HG02840 (cell line): ENCODE measurements around the gene GAS2.
A peak's percentile ranks its signal among the peaks of the same experiment; 100 is the strongest.

Experiments
- ATAC-seq: cut with Tn5 transposase; IDR thresholded peaks from one replicate; pipeline ENCODE4 v1.9.1; 2021; ENCODE audit warnings: mild to moderate bottlenecking, moderate library complexity, moderate number of reproducible peaks; ENCODE audit not compliant: unreplicated experiment, low FRiP score

The GAS2 gene

GRCh38 chr11:22780952-22781593 is 114.7 kb downstream of the GAS2 start:
- peak; percentile 89 for ATAC-seq

- no peak for ATAC-seq
These were observed 118.8 kb downstream of the GAS2 start for GRCh38 chr11:22785251-22785650.

- peak; percentile 92 for ATAC-seq
These were observed 120.1 kb downstream of the GAS2 start for GRCh38 chr11:22786475-22786874.

- ATAC-seq, result no peak
These were observed 120.6 kb downstream of the GAS2 start for GRCh38 chr11:22787055-22787454.

GRCh38 chr11:22787551-22788162 is 121.2 kb downstream of the GAS2 start:
- ATAC-seq, result no peak

- no peak for ATAC-seq
These were observed 126.1 kb downstream of the GAS2 start for GRCh38 chr11:22792497-22792896.

- ATAC-seq, result no peak
These were observed 129.5 kb downstream of the GAS2 start for GRCh38 chr11:22795914-22796313.

- ATAC-seq, result no peak
These were observed 130.6 kb downstream of the GAS2 start for GRCh38 chr11:22797047-22797446.

GRCh38 chr11:22798901-22799300 is 132.5 kb downstream of the GAS2 start:
- ATAC-seq, result no peak

GRCh38 chr11:22800482-22800881 is 134.1 kb downstream of the GAS2 start:
- no peak for ATAC-seq

GRCh38 chr11:22802861-22803260 is 136.4 kb downstream of the GAS2 start:
- no peak for ATAC-seq

GRCh38 chr11:22807391-22807790 is 141.0 kb downstream of the GAS2 start:
- no peak for ATAC-seq

- peak; percentile 94 for ATAC-seq
These were observed 141.6 kb downstream of the GAS2 start for GRCh38 chr11:22807855-22808570.

GRCh38 chr11:22808571-22809197 is 142.3 kb downstream of the GAS2 start:
- no peak for ATAC-seq

- ATAC-seq, result no peak
These were observed 143.5 kb downstream of the GAS2 start for GRCh38 chr11:22809893-22810292.

- no peak for ATAC-seq
These were observed 155.8 kb downstream of the GAS2 start for GRCh38 chr11:22822203-22822602.

GRCh38 chr11:22828373-22828772 is 162.0 kb downstream of the GAS2 start:
- no peak for ATAC-seq

GRCh38 chr11:22829231-22830081 is 163.0 kb downstream of the GAS2 start, which contains the start of gene SVIP:
TSS of gene SVIP (minus strand) at chr11:22829801. CDS start at chr11:22829748, 53 bp downstream.
- peak; percentile 95 for ATAC-seq

- no peak for ATAC-seq
These were observed 163.6 kb downstream of the GAS2 start for GRCh38 chr11:22830082-22830414.

GRCh38 chr11:22832315-22833015 is 166.1 kb downstream of the GAS2 start:
- no peak for ATAC-seq
